ENCODE data around the gene MYT1. TPM values are rescaled to one million over a fixed set of nuclear protein-coding genes. Genes with fewer than 3 reads are reported as not detected.

The MYT1 gene
- total and polyA plus RNA-seq, 11 donors = 0.07 to 0.23 (median 0.09) TPM; not detected in 5

DNA sequence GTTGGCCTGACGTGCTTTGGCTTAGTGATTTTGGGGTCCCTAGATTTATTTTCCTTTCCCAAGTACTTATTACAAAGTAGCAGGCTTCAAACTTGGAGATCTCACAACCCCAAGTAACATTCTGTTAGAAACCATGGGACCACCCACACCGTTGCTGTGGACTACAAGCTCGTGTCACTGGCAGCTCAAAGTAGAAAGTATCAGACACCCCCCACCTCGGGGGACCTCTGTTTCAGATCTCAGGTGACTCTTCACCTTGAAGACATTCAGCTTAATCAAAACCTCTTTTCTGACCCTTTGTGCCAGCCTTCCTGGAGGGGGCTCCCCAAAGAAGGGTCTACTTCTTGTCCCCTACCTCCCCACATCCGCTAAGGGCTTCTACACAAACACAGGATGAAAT, 15.7 kb upstream of the MYT1 start:
- H3K4me1 ChIP-seq = no peaks in the 10 kb centered on the region
- DNase-seq (peak in 2 of 5 donors; percentile 1 to 10), ATAC-seq (no peak)
- H3K27ac ChIP-seq = no peak overlapping the region
- H3K27me3 ChIP-seq = peaks cover 0 to 27% (median 0%) of the 10 kb centered on the region in 9 donors
- H3K9me3 ChIP-seq = peaks cover 0 to 10% (median 0%) of the 10 kb centered on the region in 12 donors
- TF ChIP-seq, protein P1, sequence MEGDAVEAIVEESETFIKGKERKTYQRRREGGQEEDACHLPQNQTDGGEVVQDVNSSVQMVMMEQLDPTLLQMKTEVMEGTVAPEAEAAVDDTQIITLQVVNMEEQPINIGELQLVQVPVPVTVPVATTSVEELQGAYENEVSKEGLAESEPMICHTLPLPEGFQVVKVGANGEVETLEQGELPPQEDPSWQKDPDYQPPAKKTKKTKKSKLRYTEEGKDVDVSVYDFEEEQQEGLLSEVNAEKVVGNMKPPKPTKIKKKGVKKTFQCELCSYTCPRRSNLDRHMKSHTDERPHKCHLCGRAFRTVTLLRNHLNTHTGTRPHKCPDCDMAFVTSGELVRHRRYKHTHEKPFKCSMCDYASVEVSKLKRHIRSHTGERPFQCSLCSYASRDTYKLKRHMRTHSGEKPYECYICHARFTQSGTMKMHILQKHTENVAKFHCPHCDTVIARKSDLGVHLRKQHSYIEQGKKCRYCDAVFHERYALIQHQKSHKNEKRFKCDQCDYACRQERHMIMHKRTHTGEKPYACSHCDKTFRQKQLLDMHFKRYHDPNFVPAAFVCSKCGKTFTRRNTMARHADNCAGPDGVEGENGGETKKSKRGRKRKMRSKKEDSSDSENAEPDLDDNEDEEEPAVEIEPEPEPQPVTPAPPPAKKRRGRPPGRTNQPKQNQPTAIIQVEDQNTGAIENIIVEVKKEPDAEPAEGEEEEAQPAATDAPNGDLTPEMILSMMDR (IDR thresholded peaks at IDR 0.05) = no peak
- no peak for TF ChIP-seq POLR2A (IDR thresholded peaks at IDR 0.05)
- intact Hi-C loops (cut with DNase I) = no loop called here
- H3K4me3 ChIP-seq = no peak overlapping the region
- WGBS, 4 donors = 77 to 83% (median 79%) methylated on average over 5 of the region's 5 CpGs
- no peaks in the 10 kb centered on the region for H3K36me3 ChIP-seq

DNA sequence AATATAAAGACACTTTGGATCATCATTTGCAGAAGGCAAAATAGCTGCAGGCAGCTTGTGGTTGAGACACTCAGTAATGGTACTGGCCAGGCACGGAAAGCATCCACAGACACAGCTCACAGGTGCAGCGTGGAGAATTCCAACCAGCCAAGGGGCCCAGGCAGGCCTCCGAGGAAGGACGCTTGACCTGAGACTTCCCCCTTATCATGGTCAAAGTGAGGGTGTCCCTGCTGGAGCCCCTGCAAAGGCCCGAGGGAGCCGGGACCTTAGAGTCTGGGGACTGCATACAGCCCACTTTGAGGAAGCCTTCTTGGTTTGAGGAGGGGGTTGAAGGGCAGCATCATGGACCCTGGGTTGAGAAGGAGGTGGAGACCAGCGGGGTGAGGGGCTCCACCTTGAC, 15.1 kb upstream of the MYT1 start:
- no peak for ATAC-seq
- Histone ChIP-seq H3K27ac (no peak overlapping the region), H3K9me3 (peaks cover 0 to 10% (median 0%) of the 10 kb centered on the region in 12 donors), H3K27me3 (peaks cover 0 to 27% (median 0%) of the 10 kb centered on the region in 9 donors), H3K4me1 (no peaks in the 10 kb centered on the region), H3K4me3 (no peak overlapping the region), H3K36me3 (no peaks in the 10 kb centered on the region)
- TF ChIP-seq, protein P1 (IDR thresholded peaks at IDR 0.05) = no peak
- no peak for TF ChIP-seq POLR2A (IDR thresholded peaks at IDR 0.05)
- intact Hi-C loops (cut with DNase I) = no loop called here
- peak in 2 of 5 donors; percentile 9 to 17 for DNase-seq
- WGBS, 4 donors = 84 to 91% (median 86%) methylated on average over 5 to 7 of the region's 7 CpGs

DNA sequence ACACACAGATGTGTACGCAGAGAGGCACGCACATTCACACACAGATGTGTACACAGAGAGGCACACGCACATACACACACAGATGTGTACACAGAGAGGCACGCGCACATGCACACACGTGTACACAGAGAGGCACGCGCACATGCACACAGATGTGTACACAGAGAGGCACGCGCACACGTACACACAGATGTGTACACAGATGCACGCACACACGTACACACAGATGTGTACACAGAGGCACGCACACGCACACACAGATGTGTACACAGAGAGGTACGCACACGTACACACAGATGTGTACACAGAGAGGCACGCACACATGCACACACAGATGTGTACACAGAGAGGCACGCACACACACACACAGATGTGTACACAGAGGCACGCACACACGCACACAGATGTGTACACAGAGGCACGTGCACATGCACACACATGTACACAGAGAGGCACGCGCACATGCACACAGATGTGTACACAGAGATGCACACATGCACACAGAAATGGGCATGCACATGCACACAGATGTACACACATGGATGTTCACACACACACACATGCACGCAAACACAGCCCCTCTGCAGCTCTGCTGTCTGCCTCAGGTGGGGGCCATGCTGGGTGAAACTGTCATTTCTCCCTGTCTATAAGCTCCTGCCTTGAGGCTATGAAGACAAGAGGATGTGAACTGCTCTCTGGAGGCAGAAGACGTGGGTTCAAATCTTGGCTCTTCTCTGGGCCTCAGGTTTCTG, 14.3 kb upstream of the MYT1 start:
- H3K36me3 ChIP-seq = no peaks in the 10 kb centered on the region
- TF ChIP-seq POLR2A (IDR thresholded peaks at IDR 0.05) = no peak
- TF ChIP-seq, protein P1 (IDR thresholded peaks at IDR 0.05) = no peak
- intact Hi-C loops (cut with DNase I) = no loop called here
- peaks cover 0 to 34% (median under 1%) of the 10 kb centered on the region in 9 donors for H3K27me3 ChIP-seq
- DNase-seq = peak in 2 of 5 donors; percentile 1 to 11
- H3K9me3 ChIP-seq = peaks cover 0 to 7% (median 0%) of the 10 kb centered on the region in 12 donors
- no peak overlapping the region for H3K4me3 ChIP-seq
- no peak for ATAC-seq
- H3K27ac ChIP-seq = no peak overlapping the region
- 89 to 93% (median 91%) methylated on average over 26 of the region's 26 CpGs for WGBS, 4 donors
- no peaks in the 10 kb centered on the region for H3K4me1 ChIP-seq

DNA sequence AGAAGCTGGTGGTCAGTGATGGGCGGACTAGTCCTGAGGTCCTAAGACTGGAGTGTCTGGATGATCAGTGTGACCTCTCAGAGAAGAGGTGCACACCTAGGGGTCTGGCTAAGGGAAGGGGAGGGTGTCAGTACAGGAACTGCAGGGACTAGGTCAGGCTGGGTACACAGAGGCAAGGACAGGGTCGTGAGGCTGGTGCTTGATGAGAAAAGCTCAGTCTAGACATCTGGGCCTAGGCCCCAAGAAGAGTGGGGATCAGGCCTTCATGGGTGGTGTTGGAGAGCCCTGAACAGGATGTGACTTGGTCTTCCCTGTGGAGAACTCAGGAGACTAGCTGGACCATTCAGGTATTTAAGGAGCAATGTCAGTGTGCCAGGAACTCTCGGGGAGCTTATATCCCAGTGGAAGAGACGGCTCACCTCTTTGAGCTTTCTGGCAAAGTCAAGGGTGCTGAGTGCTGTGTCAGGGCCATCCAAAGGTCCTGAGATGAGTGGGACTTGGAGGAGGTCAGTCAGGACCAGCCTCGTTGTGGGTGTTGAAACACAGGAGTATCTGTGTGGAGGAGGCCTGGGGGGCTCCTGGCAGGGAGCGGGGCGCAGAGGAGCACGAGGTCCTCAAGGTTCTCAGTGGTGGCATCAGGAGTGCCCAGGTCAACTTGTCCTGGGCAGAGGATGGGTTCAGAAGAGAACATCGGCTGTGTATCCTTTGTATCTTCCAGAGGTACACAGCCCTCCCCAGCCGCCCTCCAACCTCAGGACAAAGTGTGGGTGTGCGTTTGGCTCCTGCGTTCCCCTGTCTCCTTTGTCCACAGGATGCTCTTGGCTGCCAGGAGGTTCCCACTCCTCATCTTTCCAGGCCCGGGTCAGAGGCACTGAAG, 13.3 kb upstream of the MYT1 start:
- H3K36me3 ChIP-seq = no peaks in the 10 kb centered on the region
- no peak for TF ChIP-seq POLR2A (IDR thresholded peaks at IDR 0.05)
- TF ChIP-seq, protein P1 (IDR thresholded peaks at IDR 0.05) = no peak
- H3K9me3 ChIP-seq = no peaks in the 10 kb centered on the region
- ATAC-seq = no peak
- H3K4me1 ChIP-seq = no peaks in the 10 kb centered on the region
- H3K4me3 ChIP-seq = no peak overlapping the region
- WGBS, 4 donors = 68 to 81% (median 72%) methylated on average over 13 of the region's 13 CpGs
- no peak overlapping the region for H3K27ac ChIP-seq
- intact Hi-C loops (cut with DNase I) = no loop called here
- DNase-seq = peak in 2 of 5 donors; percentile 5 to 42
- peaks cover 0 to 38% (median 2%) of the 10 kb centered on the region in 9 donors for H3K27me3 ChIP-seq
